WTC11 (cell line): Measurements from ENCODE around the gene APOBEC4. TPM values are rescaled to one million over a fixed set of nuclear protein-coding genes. Genes with fewer than 3 reads are reported as not detected.

Source experiments
- ATAC-seq: fragments of 200-7000 bp; cut with Tn5 transposase; 2 replicates; pipeline ENCODE4 v1.10.0; 2021; ENCODE audit warnings: mild to moderate bottlenecking, moderate library complexity
- CTCF ChIA-PET: fragments of 300-600 bp; sonication (Branson Sonifier 250); formaldehyde crosslinking; loops from one replicate; lab custom pipeline; 2021; ENCODE audit warnings: antibody characterized with exemption; lab: Charles Lee
- POLR2A ChIA-PET: fragments of 350-600 bp; sonication (Branson Sonifier 250); formaldehyde crosslinking; loops from one replicate; lab custom pipeline; 2021; ENCODE audit warnings: antibody characterized with exemption; lab: Charles Lee
- DNase-seq: peaks from one replicate; pipeline ENCODE4 v3.0.0; 2021; ENCODE audit warnings: low spot score
- H3K27ac Mint-ChIP-seq: 2 replicates; pipeline ENCODE4 v1.8.0; 2021; ENCODE audit warnings: mixed read lengths
- H3K27me3 Mint-ChIP-seq: 2 replicates; pipeline ENCODE4 v1.8.0; 2021; ENCODE audit warnings: low read depth, mild to moderate bottlenecking, moderate library complexity, mixed read lengths
- H3K36me3 Mint-ChIP-seq: 2 replicates; pipeline ENCODE4 v1.8.0; 2021; ENCODE audit warnings: mixed read lengths
- H3K4me1 Mint-ChIP-seq: 2 replicates; pipeline ENCODE4 v1.8.0; 2022; ENCODE audit warnings: mixed read lengths
- H3K4me3 Mint-ChIP-seq: 2 replicates; pipeline ENCODE4 v1.8.0; 2021; ENCODE audit warnings: mild to moderate bottlenecking, moderate library complexity, mixed read lengths
- H3K9me3 Mint-ChIP-seq: 2 replicates; pipeline ENCODE4 v1.8.0; 2021; ENCODE audit warnings: mixed read lengths
- ESRRA ChIP-seq: sonication (generic); formaldehyde crosslinking; IDR thresholded peaks from 2 replicates; pipeline ENCODE4 v1.8.1; 2022; ENCODE audit warnings: mild to moderate bottlenecking, missing genetic modification reagents, borderline replicate concordance
- GRHL2 ChIP-seq: fragments of 250-450 bp; sonication (Bioruptor Pico); IDR thresholded peaks from 2 replicates; pipeline ENCODE4 v1.8.0; 2022; ENCODE audit warnings: mild to moderate bottlenecking, moderate library complexity; ENCODE audit not compliant: insufficient replicate concordance, severe bottlenecking
- IRF2 ChIP-seq: sonication (generic); formaldehyde crosslinking; IDR thresholded peaks from 2 replicates; pipeline ENCODE4 v1.8.0; 2022; ENCODE audit warnings: low read depth, missing genetic modification reagents, borderline replicate concordance
- KAT7 ChIP-seq: sonication (generic); formaldehyde crosslinking; IDR thresholded peaks from 2 replicates; pipeline ENCODE4 v1.8.1; 2023; ENCODE audit warnings: missing genetic modification reagents, mild to moderate bottlenecking, borderline replicate concordance
- MXD4 ChIP-seq: fragments of 250-450 bp; sonication (Bioruptor Pico); IDR thresholded peaks from 2 replicates; pipeline ENCODE4 v1.8.0; 2021; ENCODE audit warnings: mild to moderate bottlenecking, moderate library complexity, borderline replicate concordance
- MYBL2 ChIP-seq: sonication (generic); formaldehyde crosslinking; IDR thresholded peaks from 2 replicates; pipeline ENCODE4 v1.8.1; 2023; ENCODE audit warnings: mild to moderate bottlenecking, moderate library complexity, missing genetic modification reagents
- NFATC4 ChIP-seq: fragments of 250-450 bp; sonication (Bioruptor Pico); IDR thresholded peaks from 2 replicates; pipeline ENCODE4 v1.9.0; 2021; ENCODE audit warnings: mild to moderate bottlenecking
- NFE2L1 ChIP-seq: sonication (generic); formaldehyde crosslinking; IDR thresholded peaks from 2 replicates; pipeline ENCODE4 v1.8.1; 2023; ENCODE audit warnings: missing genetic modification reagents
- RORB ChIP-seq: fragments of 250-450 bp; sonication (Bioruptor Pico); IDR thresholded peaks from 2 replicates; pipeline ENCODE4 v1.9.0; 2021; ENCODE audit warnings: mild to moderate bottlenecking
- SMAD3 ChIP-seq: sonication (generic); formaldehyde crosslinking; IDR thresholded peaks from 2 replicates; pipeline ENCODE4 v1.8.0; 2022; ENCODE audit warnings: missing genetic modification reagents, mild to moderate bottlenecking, borderline replicate concordance
- SMAD4 ChIP-seq: sonication (generic); formaldehyde crosslinking; IDR thresholded peaks from 2 replicates; pipeline ENCODE4 v1.8.0; 2022; ENCODE audit warnings: mild to moderate bottlenecking, missing genetic modification reagents
- TP53 ChIP-seq: sonication (generic); formaldehyde crosslinking; IDR thresholded peaks from 2 replicates; pipeline ENCODE4 v1.8.1; 2023; ENCODE audit warnings: mild to moderate bottlenecking, missing genetic modification reagents
- ZNF138 ChIP-seq: sonication (generic); formaldehyde crosslinking; conservative IDR thresholded peaks from 2 replicates; pipeline ENCODE4 v1.8.1; 2022; ENCODE audit warnings: mild to moderate bottlenecking, moderate library complexity, missing genetic modification reagents
- ZNF219 ChIP-seq: sonication (generic); formaldehyde crosslinking; IDR thresholded peaks from 2 replicates; pipeline ENCODE4 v1.8.0; 2023; ENCODE audit warnings: missing genetic modification reagents, mild to moderate bottlenecking, borderline replicate concordance
- ZNF263 ChIP-seq: sonication (generic); formaldehyde crosslinking; IDR thresholded peaks from 2 replicates; pipeline ENCODE4 v1.8.1; 2022; ENCODE audit warnings: low read depth, mild to moderate bottlenecking, moderate library complexity, missing genetic modification reagents
- ZNF317 ChIP-seq: sonication (generic); formaldehyde crosslinking; IDR thresholded peaks from 2 replicates; pipeline ENCODE4 v1.8.1; 2023; ENCODE audit warnings: low read depth, mild to moderate bottlenecking, moderate library complexity, missing genetic modification reagents, borderline replicate concordance
- ZNF671 ChIP-seq: fragments of 250-450 bp; sonication (Bioruptor Pico); IDR thresholded peaks from 2 replicates; pipeline ENCODE4 v1.8.0; 2021; ENCODE audit warnings: mild to moderate bottlenecking
- total RNA-seq: library from RNA; stranded (reverse); gene quantifications from 3 replicates; pipeline ENCODE4 v1.2.3, GENCODE V29; 2021
- TF ChIP-seq, protein P1 (sequence below): sonication (generic); formaldehyde crosslinking; IDR thresholded peaks from 2 replicates; pipeline ENCODE4 v1.8.1; 2022; ENCODE audit warnings: low read depth, mild to moderate bottlenecking, moderate library complexity, missing genetic modification reagents, borderline replicate concordance
- TF ChIP-seq, protein P2 (sequence below): sonication (generic); formaldehyde crosslinking; IDR thresholded peaks from 2 replicates; pipeline ENCODE4 v1.8.1; 2022; ENCODE audit warnings: mild to moderate bottlenecking, moderate library complexity, missing genetic modification reagents
- TF ChIP-seq, protein P3 (sequence below): sonication (generic); formaldehyde crosslinking; IDR thresholded peaks from 2 replicates; pipeline ENCODE4 v1.8.0; 2022; ENCODE audit warnings: missing genetic modification reagents
- TF ChIP-seq, protein P4 (sequence below): sonication (generic); formaldehyde crosslinking; IDR thresholded peaks from 2 replicates; pipeline ENCODE4 v1.8.1; 2023; ENCODE audit warnings: mild to moderate bottlenecking, missing genetic modification reagents, moderate library complexity
- TF ChIP-seq, protein P5 (sequence below): sonication (generic); formaldehyde crosslinking; IDR thresholded peaks from 2 replicates; pipeline ENCODE4 v1.8.0; 2023; ENCODE audit warnings: missing genetic modification reagents
- TF ChIP-seq, protein P6 (sequence below): sonication (generic); formaldehyde crosslinking; IDR thresholded peaks from 2 replicates; pipeline ENCODE4 v1.8.0; 2023; ENCODE audit warnings: missing genetic modification reagents, mild to moderate bottlenecking, borderline replicate concordance

APOBEC4 gene
- total RNA-seq, 1 experiment from 2014 or later, result not detected

DNA sequence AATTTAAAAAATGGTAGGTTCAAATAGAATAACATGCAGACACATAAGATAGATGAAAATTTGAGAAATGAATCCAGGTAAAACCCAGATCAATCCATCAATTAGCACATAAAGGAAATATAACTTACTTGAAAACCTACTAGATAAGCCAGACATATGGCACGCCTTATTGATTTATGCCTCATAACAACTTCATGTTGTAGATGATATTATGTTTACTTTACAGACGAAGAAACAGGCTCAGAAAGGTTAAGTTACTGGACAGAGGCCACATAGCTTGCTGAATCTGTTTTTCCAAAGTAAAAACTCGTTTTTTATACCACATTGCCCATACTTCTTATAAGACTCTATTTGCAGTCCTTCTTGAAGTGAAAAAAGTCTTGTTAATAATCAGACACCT, 40.7 kb downstream of the APOBEC4 start:
- DNase-seq, result no peak
- H3K4me1 Mint-ChIP-seq, result peaks cover 8% of the 10 kb centered on the region
- no peak overlapping the region for H3K4me3 Mint-ChIP-seq
- POLR2A ChIA-PET, result no interaction called here
- TF ChIP-seq, protein P1, sequence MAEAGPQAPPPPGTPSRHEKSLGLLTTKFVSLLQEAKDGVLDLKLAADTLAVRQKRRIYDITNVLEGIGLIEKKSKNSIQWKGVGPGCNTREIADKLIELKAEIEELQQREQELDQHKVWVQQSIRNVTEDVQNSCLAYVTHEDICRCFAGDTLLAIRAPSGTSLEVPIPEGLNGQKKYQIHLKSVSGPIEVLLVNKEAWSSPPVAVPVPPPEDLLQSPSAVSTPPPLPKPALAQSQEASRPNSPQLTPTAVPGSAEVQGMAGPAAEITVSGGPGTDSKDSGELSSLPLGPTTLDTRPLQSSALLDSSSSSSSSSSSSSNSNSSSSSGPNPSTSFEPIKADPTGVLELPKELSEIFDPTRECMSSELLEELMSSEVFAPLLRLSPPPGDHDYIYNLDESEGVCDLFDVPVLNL, result no peak
- TF ChIP-seq, protein P2, sequence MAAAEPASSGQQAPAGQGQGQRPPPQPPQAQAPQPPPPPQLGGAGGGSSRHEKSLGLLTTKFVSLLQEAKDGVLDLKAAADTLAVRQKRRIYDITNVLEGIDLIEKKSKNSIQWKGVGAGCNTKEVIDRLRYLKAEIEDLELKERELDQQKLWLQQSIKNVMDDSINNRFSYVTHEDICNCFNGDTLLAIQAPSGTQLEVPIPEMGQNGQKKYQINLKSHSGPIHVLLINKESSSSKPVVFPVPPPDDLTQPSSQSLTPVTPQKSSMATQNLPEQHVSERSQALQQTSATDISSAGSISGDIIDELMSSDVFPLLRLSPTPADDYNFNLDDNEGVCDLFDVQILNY, result no peak
- TF ChIP-seq NFATC4 (CRISPR knock-in tag), result no peak
- TF ChIP-seq SMAD3 (CRISPR knock-in tag), result no peak
- TF ChIP-seq ZNF263 (CRISPR knock-in tag), result no peak
- TF ChIP-seq ESRRA (CRISPR knock-in tag), result no peak
- TF ChIP-seq, protein P3, sequence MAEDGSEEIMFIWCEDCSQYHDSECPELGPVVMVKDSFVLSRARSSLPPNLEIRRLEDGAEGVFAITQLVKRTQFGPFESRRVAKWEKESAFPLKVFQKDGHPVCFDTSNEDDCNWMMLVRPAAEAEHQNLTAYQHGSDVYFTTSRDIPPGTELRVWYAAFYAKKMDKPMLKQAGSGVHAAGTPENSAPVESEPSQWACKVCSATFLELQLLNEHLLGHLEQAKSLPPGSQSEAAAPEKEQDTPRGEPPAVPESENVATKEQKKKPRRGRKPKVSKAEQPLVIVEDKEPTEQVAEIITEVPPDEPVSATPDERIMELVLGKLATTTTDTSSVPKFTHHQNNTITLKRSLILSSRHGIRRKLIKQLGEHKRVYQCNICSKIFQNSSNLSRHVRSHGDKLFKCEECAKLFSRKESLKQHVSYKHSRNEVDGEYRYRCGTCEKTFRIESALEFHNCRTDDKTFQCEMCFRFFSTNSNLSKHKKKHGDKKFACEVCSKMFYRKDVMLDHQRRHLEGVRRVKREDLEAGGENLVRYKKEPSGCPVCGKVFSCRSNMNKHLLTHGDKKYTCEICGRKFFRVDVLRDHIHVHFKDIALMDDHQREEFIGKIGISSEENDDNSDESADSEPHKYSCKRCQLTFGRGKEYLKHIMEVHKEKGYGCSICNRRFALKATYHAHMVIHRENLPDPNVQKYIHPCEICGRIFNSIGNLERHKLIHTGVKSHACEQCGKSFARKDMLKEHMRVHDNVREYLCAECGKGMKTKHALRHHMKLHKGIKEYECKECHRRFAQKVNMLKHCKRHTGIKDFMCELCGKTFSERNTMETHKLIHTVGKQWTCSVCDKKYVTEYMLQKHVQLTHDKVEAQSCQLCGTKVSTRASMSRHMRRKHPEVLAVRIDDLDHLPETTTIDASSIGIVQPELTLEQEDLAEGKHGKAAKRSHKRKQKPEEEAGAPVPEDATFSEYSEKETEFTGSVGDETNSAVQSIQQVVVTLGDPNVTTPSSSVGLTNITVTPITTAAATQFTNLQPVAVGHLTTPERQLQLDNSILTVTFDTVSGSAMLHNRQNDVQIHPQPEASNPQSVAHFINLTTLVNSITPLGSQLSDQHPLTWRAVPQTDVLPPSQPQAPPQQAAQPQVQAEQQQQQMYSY, result no peak
- TF ChIP-seq MXD4 (CRISPR knock-in tag), result no peak
- TF ChIP-seq IRF2 (CRISPR knock-in tag), result no peak
- TF ChIP-seq GRHL2 (CRISPR knock-in tag), result no peak
- TF ChIP-seq, protein P4, sequence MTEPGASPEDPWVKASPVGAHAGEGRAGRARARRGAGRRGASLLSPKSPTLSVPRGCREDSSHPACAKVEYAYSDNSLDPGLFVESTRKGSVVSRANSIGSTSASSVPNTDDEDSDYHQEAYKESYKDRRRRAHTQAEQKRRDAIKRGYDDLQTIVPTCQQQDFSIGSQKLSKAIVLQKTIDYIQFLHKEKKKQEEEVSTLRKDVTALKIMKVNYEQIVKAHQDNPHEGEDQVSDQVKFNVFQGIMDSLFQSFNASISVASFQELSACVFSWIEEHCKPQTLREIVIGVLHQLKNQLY (CRISPR knock-in tag), result no peak
- TF ChIP-seq, protein P5, sequence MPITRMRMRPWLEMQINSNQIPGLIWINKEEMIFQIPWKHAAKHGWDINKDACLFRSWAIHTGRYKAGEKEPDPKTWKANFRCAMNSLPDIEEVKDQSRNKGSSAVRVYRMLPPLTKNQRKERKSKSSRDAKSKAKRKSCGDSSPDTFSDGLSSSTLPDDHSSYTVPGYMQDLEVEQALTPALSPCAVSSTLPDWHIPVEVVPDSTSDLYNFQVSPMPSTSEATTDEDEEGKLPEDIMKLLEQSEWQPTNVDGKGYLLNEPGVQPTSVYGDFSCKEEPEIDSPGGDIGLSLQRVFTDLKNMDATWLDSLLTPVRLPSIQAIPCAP, result no peak
- TF ChIP-seq MYBL2 (CRISPR knock-in tag), result no peak
- TF ChIP-seq ZNF219 (CRISPR knock-in tag), result no peak
- TF ChIP-seq ZNF138, result no peak
- ATAC-seq, result no peak
- H3K27me3 Mint-ChIP-seq, result peaks cover 5% of the 10 kb centered on the region; the same call in 1 of the 2 replicates
- peaks cover 3% of the 10 kb centered on the region; the same call in 1 of the 2 replicates for H3K36me3 Mint-ChIP-seq
- no peak overlapping the region for H3K27ac Mint-ChIP-seq
- peaks cover 13% of the 10 kb centered on the region for H3K9me3 Mint-ChIP-seq
- CTCF ChIA-PET, result no interaction called here

DNA sequence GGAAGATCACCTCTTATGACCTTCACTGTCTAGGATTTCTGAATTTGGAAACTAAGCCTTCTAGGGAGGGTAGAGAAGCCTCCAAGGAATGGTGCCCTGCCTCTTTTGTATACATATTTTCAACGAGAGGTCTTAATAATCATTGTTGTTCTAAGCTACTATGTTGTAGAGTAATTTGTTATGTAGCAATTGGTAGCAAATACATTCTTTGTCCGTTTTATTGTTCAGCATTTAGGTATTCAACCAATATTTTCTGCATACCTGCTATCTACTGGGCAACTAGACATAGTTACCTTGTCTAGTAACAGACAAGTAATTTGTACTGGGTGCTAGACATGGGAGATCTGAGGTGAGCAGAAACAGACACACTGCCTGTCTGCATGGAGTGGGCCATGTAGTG, 42.1 kb downstream of the APOBEC4 start:
- Mint-ChIP-seq H3K4me3 (no peak overlapping the region), H3K9me3 (peaks cover 13% of the 10 kb centered on the region), H3K36me3 (peaks cover 3% of the 10 kb centered on the region; the same call in 1 of the 2 replicates), H3K27ac (no peak overlapping the region), H3K4me1 (peaks cover 7% of the 10 kb centered on the region), H3K27me3 (0 out of 2 replicates have a peak, but pooled peaks cover 3% of the 10 kb centered on the region)
- DNase-seq (no peak), ATAC-seq (no peak)
- ChIA-PET POLR2A (no interaction called here), CTCF (no interaction called here)
- TF ChIP-seq ZNF671 (CRISPR knock-in tag) (no peak), SMAD4 (CRISPR knock-in tag) (no peak), TP53 (CRISPR knock-in tag) (no peak), NFE2L1 (CRISPR knock-in tag) (no peak), RORB (CRISPR knock-in tag) (no peak), ZNF317 (CRISPR knock-in tag) (no peak), KAT7 (CRISPR knock-in tag) (no peak)
- TF ChIP-seq, protein P6, sequence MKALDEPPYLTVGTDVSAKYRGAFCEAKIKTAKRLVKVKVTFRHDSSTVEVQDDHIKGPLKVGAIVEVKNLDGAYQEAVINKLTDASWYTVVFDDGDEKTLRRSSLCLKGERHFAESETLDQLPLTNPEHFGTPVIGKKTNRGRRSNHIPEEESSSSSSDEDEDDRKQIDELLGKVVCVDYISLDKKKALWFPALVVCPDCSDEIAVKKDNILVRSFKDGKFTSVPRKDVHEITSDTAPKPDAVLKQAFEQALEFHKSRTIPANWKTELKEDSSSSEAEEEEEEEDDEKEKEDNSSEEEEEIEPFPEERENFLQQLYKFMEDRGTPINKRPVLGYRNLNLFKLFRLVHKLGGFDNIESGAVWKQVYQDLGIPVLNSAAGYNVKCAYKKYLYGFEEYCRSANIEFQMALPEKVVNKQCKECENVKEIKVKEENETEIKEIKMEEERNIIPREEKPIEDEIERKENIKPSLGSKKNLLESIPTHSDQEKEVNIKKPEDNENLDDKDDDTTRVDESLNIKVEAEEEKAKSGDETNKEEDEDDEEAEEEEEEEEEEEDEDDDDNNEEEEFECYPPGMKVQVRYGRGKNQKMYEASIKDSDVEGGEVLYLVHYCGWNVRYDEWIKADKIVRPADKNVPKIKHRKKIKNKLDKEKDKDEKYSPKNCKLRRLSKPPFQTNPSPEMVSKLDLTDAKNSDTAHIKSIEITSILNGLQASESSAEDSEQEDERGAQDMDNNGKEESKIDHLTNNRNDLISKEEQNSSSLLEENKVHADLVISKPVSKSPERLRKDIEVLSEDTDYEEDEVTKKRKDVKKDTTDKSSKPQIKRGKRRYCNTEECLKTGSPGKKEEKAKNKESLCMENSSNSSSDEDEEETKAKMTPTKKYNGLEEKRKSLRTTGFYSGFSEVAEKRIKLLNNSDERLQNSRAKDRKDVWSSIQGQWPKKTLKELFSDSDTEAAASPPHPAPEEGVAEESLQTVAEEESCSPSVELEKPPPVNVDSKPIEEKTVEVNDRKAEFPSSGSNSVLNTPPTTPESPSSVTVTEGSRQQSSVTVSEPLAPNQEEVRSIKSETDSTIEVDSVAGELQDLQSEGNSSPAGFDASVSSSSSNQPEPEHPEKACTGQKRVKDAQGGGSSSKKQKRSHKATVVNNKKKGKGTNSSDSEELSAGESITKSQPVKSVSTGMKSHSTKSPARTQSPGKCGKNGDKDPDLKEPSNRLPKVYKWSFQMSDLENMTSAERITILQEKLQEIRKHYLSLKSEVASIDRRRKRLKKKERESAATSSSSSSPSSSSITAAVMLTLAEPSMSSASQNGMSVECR (CRISPR knock-in tag), result no peak
